Activated CD8-positive, alpha-beta memory T cell treated with anti-CD3 and anti-CD28 coated beads for 36 hours (primary cell): ENCODE data around the gene MARK4. TPM values are rescaled to one million over a fixed set of nuclear protein-coding genes. Genes with fewer than 3 reads are reported as not detected.
"Not testable (repeated sequence)": the region's sequence is repeated elsewhere in the genome, so short reads cannot be mapped to it uniquely, and the experiment has no call there.

Source experiments
- CTCF ChIA-PET: fragments of 350-600 bp; sonication (Branson Sonifier 250); formaldehyde crosslinking; loops from one replicate; lab custom pipeline; 2021; ENCODE audit warnings: antibody characterized with exemption; lab: Charles Lee
- POLR2A ChIA-PET: fragments of 350-600 bp; sonication (Branson Sonifier 250); formaldehyde crosslinking; loops from one replicate; lab custom pipeline; 2021; ENCODE audit warnings: antibody characterized with exemption; lab: Charles Lee
- total RNA-seq, 2 experiments: library from RNA; stranded (reverse); gene quantifications; one replicate each; pipeline ENCODE4 v1.2.3, GENCODE V29; 2021

MARK4 gene
- total RNA-seq: 10 to 100 TPM; 21.2 to 21.6 TPM

- ChIA-PET POLR2A (no interaction called here), CTCF (no interaction called here)
Observed at GRCh38 chr19:45250832-45251451, at the start of gene MARK4. Gene MARK4 (plus strand): TSS chr19:45251271. CDS start chr19:45251589, 318 bp downstream.

- POLR2A ChIA-PET: interaction anchor here (0.8 kb wide), 1 partner anchor 129 kb away, joined by 6 read pairs; no protein-coding TSS in a partner anchor
Observed at GRCh38 chr19:45202637-45203036, 48.4 kb upstream of the MARK4 start.

GRCh38 chr19:45205810-45206209 is 45.3 kb upstream of the MARK4 start:
- ChIA-PET POLR2A (no interaction called here), CTCF (no interaction called here)

More at GRCh38 chr19:45202637-45203036, 48.4 kb upstream of the MARK4 start:
- CTCF ChIA-PET: interaction anchor here (0.6 to 0.7 kb wide), 2 partner anchors 8 to 272 kb away, joined by 4 read pairs; no protein-coding TSS in a partner anchor

- POLR2A ChIA-PET: no interaction called here
- CTCF ChIA-PET: interaction anchor here (0.6 kb wide), 1 partner anchor 1596 kb away, joined by 5 read pairs; no protein-coding TSS in a partner anchor
Observed at GRCh38 chr19:45206328-45206727, 44.7 kb upstream of the MARK4 start.

- POLR2A ChIA-PET: no interaction called here
- CTCF ChIA-PET: no interaction called here
Observed at GRCh38 chr19:45211751-45212381, 39.2 kb upstream of the MARK4 start.

GRCh38 chr19:45213031-45213430 is 38.0 kb upstream of the MARK4 start:
- CTCF ChIA-PET: no interaction called here
- POLR2A ChIA-PET: no interaction called here

GRCh38 chr19:45215391-45216191 is 35.5 kb upstream of the MARK4 start:
- ChIA-PET CTCF (no interaction called here), POLR2A (no interaction called here)

- ChIA-PET POLR2A (no interaction called here), CTCF (no interaction called here)
Observed at GRCh38 chr19:45216667-45217066, 34.4 kb upstream of the MARK4 start.

GRCh38 chr19:45217193-45217956 is 33.7 kb upstream of the MARK4 start:
- CTCF ChIA-PET: no interaction called here
- POLR2A ChIA-PET: no interaction called here

GRCh38 chr19:45217957-45218334 is 33.1 kb upstream of the MARK4 start:
- ChIA-PET CTCF (no interaction called here), POLR2A (no interaction called here)

GRCh38 chr19:45218426-45218825 is 32.6 kb upstream of the MARK4 start:
- CTCF ChIA-PET: no interaction called here

GRCh38 chr19:45218911-45219743 is 31.9 kb upstream of the MARK4 start:
- ChIA-PET CTCF (interaction anchor here (0.7 kb wide), 1 partner anchor 107 kb away, joined by 3 read pairs; no protein-coding TSS in a partner anchor), POLR2A (no interaction called here)

More at GRCh38 chr19:45218426-45218825, 32.6 kb upstream of the MARK4 start:
- POLR2A ChIA-PET: no interaction called here

- CTCF ChIA-PET: interaction anchor here (0.7 kb wide), 1 partner anchor 101 kb away, joined by 3 read pairs; no protein-coding TSS in a partner anchor
- POLR2A ChIA-PET: no interaction called here
Observed at GRCh38 chr19:45222724-45223123, 28.3 kb upstream of the MARK4 start.

- CTCF ChIA-PET: no interaction called here
- POLR2A ChIA-PET: no interaction called here
Observed at GRCh38 chr19:45223879-45224278, 27.2 kb upstream of the MARK4 start.

- ChIA-PET CTCF (no interaction called here), POLR2A (no interaction called here)
Observed at GRCh38 chr19:45224645-45225044, 26.4 kb upstream of the MARK4 start.

- CTCF ChIA-PET: interaction anchor here (1.3 kb wide), 1 partner anchor 110 kb away, joined by 3 read pairs; no protein-coding TSS in a partner anchor
- POLR2A ChIA-PET: not testable (repeated sequence)
Observed at GRCh38 chr19:45229056-45229455, 22.0 kb upstream of the MARK4 start.

GRCh38 chr19:45231891-45232290 is 19.2 kb upstream of the MARK4 start:
- CTCF ChIA-PET: no interaction called here
- POLR2A ChIA-PET: no interaction called here

GRCh38 chr19:45234089-45234869 is 16.8 kb upstream of the MARK4 start:
- POLR2A ChIA-PET: no interaction called here

More at GRCh38 chr19:45234089-45234869, 16.8 kb upstream of the MARK4 start:
- CTCF ChIA-PET: no interaction called here
